Measurements from ENCODE around the gene SLC6A14.

The SLC6A14 gene

DNA sequence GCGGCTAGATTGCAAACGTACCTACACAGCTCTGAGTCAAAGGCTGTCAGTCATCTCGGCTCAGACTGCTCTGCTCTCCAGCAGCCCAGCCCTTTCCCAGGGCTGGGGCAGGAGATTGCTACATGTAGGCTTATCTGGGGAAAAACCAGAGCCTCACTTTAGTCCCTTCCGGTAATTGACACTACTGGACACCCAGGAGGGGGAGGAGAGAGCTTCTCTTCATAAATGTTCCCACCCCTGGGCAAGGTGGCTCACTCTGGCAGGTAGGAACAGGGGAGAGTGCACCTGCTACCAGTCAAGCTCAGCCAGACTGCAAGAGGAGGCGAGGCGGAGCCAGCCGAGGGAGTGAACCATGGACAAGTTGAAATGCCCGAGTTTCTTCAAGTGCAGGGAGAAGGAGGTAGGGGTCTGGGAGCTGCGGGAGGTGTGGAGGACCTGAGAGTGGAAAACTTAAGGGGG is at the start of gene SLC6A14:
SLC6A14 (plus strand) TSS at position 249 of the 459 bp plus-strand sequence; CDS start at position 353, 104 bp downstream.
- Mint-ChIP-seq H3K4me1 (no peaks in the 10 kb centered on the region), H3K27me3 (no peaks in the 10 kb centered on the region), H3K4me3 (no peak within 1 kb of the TSS), H3K36me3 (no peaks in the 10 kb centered on the region), H3K27ac (no peak within 1 kb of the TSS), H3K9me3 (no peaks in the 10 kb centered on the region)
- DNase-seq (no peak), ATAC-seq (replicated peaks) (no peak)

- ATAC-seq (replicated peaks), result no peak
- Mint-ChIP-seq H3K27ac (no peak overlapping the region), H3K4me3 (no peak overlapping the region), H3K36me3 (no peaks in the 10 kb centered on the region), H3K9me3 (no peaks in the 10 kb centered on the region), H3K27me3 (no peaks in the 10 kb centered on the region), H3K4me1 (no peaks in the 10 kb centered on the region)
- no peak for DNase-seq
Observed at GRCh38 chrX:116395752-116396151, 40.7 kb upstream of the SLC6A14 start.

DNA sequence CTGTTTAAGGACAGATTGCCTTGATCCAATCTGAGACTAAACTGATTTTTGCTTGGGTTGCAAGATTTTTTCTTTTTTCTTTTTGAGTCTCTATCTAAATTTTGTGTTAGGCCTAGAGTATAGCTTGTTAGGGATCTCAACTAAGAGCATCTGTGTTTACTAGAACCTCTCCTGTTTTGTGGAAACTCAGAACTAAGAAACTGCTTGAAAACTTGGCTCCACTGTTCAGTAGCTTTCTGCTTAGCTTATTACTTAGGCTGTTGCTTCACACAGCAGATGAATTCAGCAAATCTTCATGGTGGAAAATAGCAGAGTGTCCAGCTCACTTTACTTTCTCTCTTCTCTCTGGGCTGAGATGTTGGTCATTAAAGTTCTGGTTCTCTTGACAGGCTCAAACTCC is 36.7 kb upstream of the SLC6A14 start:
- H3K4me1 Mint-ChIP-seq, result no peaks in the 10 kb centered on the region
- H3K4me3 Mint-ChIP-seq, result no peak overlapping the region
- H3K36me3 Mint-ChIP-seq, result no peaks in the 10 kb centered on the region
- no peak for ATAC-seq (replicated peaks)
- H3K9me3 Mint-ChIP-seq, result no peaks in the 10 kb centered on the region
- no peaks in the 10 kb centered on the region for H3K27me3 Mint-ChIP-seq
- no peak for DNase-seq
- no peak overlapping the region for H3K27ac Mint-ChIP-seq

- no peaks in the 10 kb centered on the region for H3K4me1 Mint-ChIP-seq
Observed at GRCh38 chrX:116409219-116409618, 27.2 kb upstream of the SLC6A14 start.

GRCh38 chrX:116413273-116413672 is 23.1 kb upstream of the SLC6A14 start:
- H3K9me3 Mint-ChIP-seq, result peaks cover 0 to 3% of the 10 kb centered on the region in 2 donors
- no peaks in the 10 kb centered on the region for H3K36me3 Mint-ChIP-seq
- no peak overlapping the region for H3K4me3 Mint-ChIP-seq
- H3K4me1 Mint-ChIP-seq, result no peaks in the 10 kb centered on the region
- no peak for DNase-seq
- no peaks in the 10 kb centered on the region for H3K27me3 Mint-ChIP-seq
- no peak overlapping the region for H3K27ac Mint-ChIP-seq
- no peak for ATAC-seq (replicated peaks)

More at GRCh38 chrX:116409219-116409618, 27.2 kb upstream of the SLC6A14 start:
- DNase-seq (no peak), ATAC-seq (replicated peaks) (no peak)
- H3K27me3 Mint-ChIP-seq, result no peaks in the 10 kb centered on the region
- H3K27ac Mint-ChIP-seq, result no peak overlapping the region
- peaks cover 0 to 6% of the 10 kb centered on the region in 2 donors for H3K9me3 Mint-ChIP-seq
- no peak overlapping the region for H3K4me3 Mint-ChIP-seq
- H3K36me3 Mint-ChIP-seq, result no peaks in the 10 kb centered on the region

- no peak for DNase-seq
- Mint-ChIP-seq H3K9me3 (no peaks in the 10 kb centered on the region), H3K27me3 (no peaks in the 10 kb centered on the region), H3K4me1 (no peaks in the 10 kb centered on the region), H3K27ac (no peak overlapping the region), H3K36me3 (no peaks in the 10 kb centered on the region), H3K4me3 (no peak overlapping the region)
- no peak for ATAC-seq (replicated peaks)
Observed at GRCh38 chrX:116417214-116417613, 19.2 kb upstream of the SLC6A14 start.

DNA sequence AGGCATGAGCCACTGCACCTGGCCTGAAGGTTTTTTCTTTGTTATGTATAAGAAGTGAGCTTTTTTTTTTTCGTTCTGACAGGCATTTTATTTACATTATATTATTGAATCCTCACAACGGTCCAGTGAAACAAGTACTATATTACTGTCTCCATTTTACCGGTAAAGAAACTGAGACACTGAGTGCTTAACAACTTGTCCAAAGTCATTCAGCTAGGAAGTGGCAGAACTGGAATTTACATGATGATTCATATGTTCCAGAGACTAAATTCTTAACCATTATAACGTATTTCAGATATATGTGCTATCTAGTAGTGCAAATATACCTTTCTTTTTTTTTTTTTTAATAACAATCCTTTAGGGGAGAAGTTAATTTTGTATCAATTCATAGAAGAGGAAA is 18.4 kb upstream of the SLC6A14 start:
- Mint-ChIP-seq H3K36me3 (no peaks in the 10 kb centered on the region), H3K4me1 (no peaks in the 10 kb centered on the region), H3K27me3 (no peaks in the 10 kb centered on the region), H3K4me3 (no peak overlapping the region), H3K9me3 (no peaks in the 10 kb centered on the region), H3K27ac (no peak overlapping the region)
- no peak for ATAC-seq (replicated peaks)
- no peak for DNase-seq

DNA sequence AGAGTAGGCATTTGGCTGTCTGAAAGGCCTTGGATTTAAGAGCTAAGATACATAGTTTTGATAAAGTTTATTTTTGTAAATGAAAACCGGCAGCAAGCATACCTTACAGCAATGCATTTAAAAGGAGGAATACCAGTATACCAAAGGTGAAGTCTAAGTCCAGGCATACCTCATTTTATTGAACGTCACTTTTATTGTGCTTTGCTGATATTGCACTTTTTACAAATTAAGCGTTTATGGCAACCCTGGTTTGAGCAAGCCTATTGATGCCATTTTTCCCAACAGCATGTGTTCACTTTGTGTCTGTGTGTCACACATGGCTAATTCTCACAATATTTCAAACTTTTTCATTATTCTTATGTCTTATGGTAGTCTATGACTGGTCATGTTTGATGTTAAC is 8.4 kb upstream of the SLC6A14 start:
- Mint-ChIP-seq H3K9me3 (no peaks in the 10 kb centered on the region), H3K4me1 (no peaks in the 10 kb centered on the region), H3K36me3 (no peaks in the 10 kb centered on the region), H3K27ac (no peak overlapping the region), H3K4me3 (no peak overlapping the region), H3K27me3 (no peaks in the 10 kb centered on the region)
- DNase-seq, result no peak
- no peak for ATAC-seq (replicated peaks)

GRCh38 chrX:116435597-116435996 is 809 bp upstream of the SLC6A14 start:
- ATAC-seq (replicated peaks), result no peak
- no peaks in the 10 kb centered on the region for H3K36me3 Mint-ChIP-seq

DNA sequence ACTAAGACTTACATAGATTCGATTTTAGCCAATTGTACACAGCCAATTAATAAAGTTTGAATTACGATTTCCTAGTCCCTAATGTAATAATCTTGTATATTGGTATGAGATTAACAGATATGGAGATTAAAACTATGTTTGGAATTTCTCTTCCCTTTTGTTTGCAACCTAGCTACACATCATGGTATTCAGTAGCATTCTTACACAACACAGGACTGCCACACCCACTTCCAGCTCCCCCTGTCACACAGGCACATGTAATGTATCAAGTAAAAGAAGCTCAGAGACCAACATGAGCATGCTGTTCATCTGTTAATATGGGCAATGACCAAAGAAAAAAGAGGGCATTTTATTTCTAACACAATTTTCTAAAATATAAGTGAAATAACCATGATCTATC is 12.8 kb downstream of the SLC6A14 start:
- Mint-ChIP-seq H3K27ac (no peak overlapping the region), H3K36me3 (no peaks in the 10 kb centered on the region), H3K9me3 (no peaks in the 10 kb centered on the region), H3K4me1 (no peaks in the 10 kb centered on the region), H3K4me3 (no peak overlapping the region), H3K27me3 (peaks cover 0 to 3% of the 10 kb centered on the region in 2 donors)
- DNase-seq, result no peak
- no peak for ATAC-seq (replicated peaks)

More at GRCh38 chrX:116435597-116435996, 809 bp upstream of the SLC6A14 start:
- Mint-ChIP-seq H3K4me3 (no peak overlapping the region), H3K9me3 (no peaks in the 10 kb centered on the region), H3K4me1 (no peaks in the 10 kb centered on the region), H3K27me3 (no peaks in the 10 kb centered on the region), H3K27ac (no peak overlapping the region)
- DNase-seq, result no peak

- no peaks in the 10 kb centered on the region for H3K27me3 Mint-ChIP-seq
- H3K9me3 Mint-ChIP-seq, result peaks cover 2 to 21% of the 10 kb centered on the region in 2 donors
- ATAC-seq (replicated peaks), result no peak
- no peaks in the 10 kb centered on the region for H3K36me3 Mint-ChIP-seq
- no peak for DNase-seq
- no peak within 1 kb of the TSS for H3K4me3 Mint-ChIP-seq
- H3K4me1 Mint-ChIP-seq, result no peaks in the 10 kb centered on the region
- H3K27ac Mint-ChIP-seq, result no peak within 1 kb of the TSS
Observed at GRCh38 chrX:116462822-116463221, 26.4 kb downstream of the SLC6A14 start, which contains the start of gene CT83. CT83 (minus strand) TSS chrX:116462976; CDS start chrX:116462856, 120 bp downstream.

DNA sequence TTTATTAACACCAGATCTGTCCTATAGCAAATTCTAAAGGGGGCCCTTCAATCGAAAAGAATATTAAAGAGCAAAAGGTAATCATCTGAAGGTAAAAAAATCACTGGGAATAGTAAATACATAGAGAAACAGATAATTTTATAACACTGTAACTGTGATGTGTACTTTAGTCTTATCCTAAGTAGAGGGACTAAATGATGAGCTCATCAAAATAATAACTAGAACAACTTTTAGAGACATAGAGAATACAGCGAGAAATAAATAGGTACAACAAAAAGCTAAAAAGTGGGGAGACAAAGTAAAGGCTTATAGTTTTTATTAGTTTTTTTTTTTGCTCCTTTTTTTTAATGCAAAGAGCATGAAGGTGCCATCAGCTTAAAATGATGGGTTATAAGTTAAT is 43.7 kb downstream of the SLC6A14 start:
- no peak overlapping the region for H3K27ac Mint-ChIP-seq
- ATAC-seq (replicated peaks), result no peak
- H3K4me1 Mint-ChIP-seq, result no peaks in the 10 kb centered on the region
- no peak overlapping the region for H3K4me3 Mint-ChIP-seq
- H3K36me3 Mint-ChIP-seq, result no peaks in the 10 kb centered on the region
- H3K9me3 Mint-ChIP-seq, result no peaks in the 10 kb centered on the region
- no peaks in the 10 kb centered on the region for H3K27me3 Mint-ChIP-seq
- no peak for DNase-seq

DNA sequence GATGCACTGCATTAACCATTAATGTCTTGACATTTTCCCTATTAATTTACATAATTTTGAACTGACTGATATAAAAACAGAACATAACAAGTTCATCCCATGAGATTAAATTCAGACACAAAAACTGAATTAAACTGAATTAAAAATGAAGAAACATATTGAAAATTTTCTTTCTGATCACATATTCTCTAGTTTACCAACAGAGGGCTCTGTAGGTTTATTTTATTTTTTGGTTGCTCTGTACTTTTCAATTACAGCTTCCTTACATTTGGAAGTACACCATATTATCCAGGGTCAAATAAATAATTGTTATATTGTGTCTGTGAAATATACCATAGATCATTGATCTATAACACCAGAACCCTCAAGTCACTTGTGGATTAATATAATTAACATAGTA is 53.7 kb downstream of the SLC6A14 start:
- Mint-ChIP-seq H3K4me1 (no peaks in the 10 kb centered on the region), H3K27me3 (no peaks in the 10 kb centered on the region), H3K27ac (no peak overlapping the region), H3K9me3 (no peaks in the 10 kb centered on the region), H3K4me3 (no peak overlapping the region), H3K36me3 (no peaks in the 10 kb centered on the region)
- DNase-seq (no peak), ATAC-seq (replicated peaks) (no peak)

- no peak overlapping the region for H3K27ac Mint-ChIP-seq
- no peaks in the 10 kb centered on the region for H3K27me3 Mint-ChIP-seq
- ATAC-seq (replicated peaks) (no peak), DNase-seq (no peak)
- no peak overlapping the region for H3K4me3 Mint-ChIP-seq
- H3K9me3 Mint-ChIP-seq, result no peaks in the 10 kb centered on the region
- H3K36me3 Mint-ChIP-seq, result no peaks in the 10 kb centered on the region
- no peaks in the 10 kb centered on the region for H3K4me1 Mint-ChIP-seq
Observed at GRCh38 chrX:116493271-116493670, 56.9 kb downstream of the SLC6A14 start.

DNA sequence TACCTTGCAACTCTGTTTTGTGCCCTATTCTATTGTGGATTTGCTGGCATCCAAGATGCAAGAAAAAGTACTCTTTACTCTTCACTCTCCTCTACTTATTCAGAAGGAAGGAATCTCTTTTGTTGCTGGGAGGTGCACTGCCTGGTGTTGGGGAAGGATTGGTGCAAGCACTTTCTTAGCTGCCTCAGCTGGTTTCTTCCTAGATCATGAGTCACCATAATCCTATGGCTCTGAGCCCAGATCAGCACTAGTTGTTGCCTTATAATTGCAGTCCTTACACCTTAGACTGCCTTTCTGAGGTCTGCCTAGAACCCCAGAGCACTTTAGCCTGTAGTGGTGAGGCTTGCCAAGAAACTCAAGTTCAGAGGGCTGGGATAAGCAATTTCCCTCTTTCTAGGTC is 63.4 kb downstream of the SLC6A14 start:
- no peak overlapping the region for H3K27ac Mint-ChIP-seq

More for the DNA sequence above, 63.4 kb downstream of the SLC6A14 start:
- ATAC-seq (replicated peaks) (no peak), DNase-seq (no peak)
- Mint-ChIP-seq H3K4me1 (no peaks in the 10 kb centered on the region), H3K36me3 (no peaks in the 10 kb centered on the region), H3K27me3 (no peaks in the 10 kb centered on the region), H3K4me3 (no peak overlapping the region), H3K9me3 (peaks cover 0 to 3% of the 10 kb centered on the region in 2 donors)

Data from stimulated activated naive B cell treated with anti-CD40 and anti-IgM and Interleukin-4, amounts not matched to agents 10 μg/mL and 1 μg/mL and 100 μg/mL, for 72 hours (primary cell).